ENCODE data around the gene TFAP2E.

- TF ChIP-seq, protein P1, sequence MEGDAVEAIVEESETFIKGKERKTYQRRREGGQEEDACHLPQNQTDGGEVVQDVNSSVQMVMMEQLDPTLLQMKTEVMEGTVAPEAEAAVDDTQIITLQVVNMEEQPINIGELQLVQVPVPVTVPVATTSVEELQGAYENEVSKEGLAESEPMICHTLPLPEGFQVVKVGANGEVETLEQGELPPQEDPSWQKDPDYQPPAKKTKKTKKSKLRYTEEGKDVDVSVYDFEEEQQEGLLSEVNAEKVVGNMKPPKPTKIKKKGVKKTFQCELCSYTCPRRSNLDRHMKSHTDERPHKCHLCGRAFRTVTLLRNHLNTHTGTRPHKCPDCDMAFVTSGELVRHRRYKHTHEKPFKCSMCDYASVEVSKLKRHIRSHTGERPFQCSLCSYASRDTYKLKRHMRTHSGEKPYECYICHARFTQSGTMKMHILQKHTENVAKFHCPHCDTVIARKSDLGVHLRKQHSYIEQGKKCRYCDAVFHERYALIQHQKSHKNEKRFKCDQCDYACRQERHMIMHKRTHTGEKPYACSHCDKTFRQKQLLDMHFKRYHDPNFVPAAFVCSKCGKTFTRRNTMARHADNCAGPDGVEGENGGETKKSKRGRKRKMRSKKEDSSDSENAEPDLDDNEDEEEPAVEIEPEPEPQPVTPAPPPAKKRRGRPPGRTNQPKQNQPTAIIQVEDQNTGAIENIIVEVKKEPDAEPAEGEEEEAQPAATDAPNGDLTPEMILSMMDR (IDR thresholded peaks at IDR 0.05 in 4 of 5, conservative IDR thresholded peaks at IDR 0.05 in 1 of 5) = peak in 1 of 5 experiments; percentile 12
- peak; percentile 68 to 81 for TF ChIP-seq POLR2A (IDR thresholded peaks at IDR 0.05)
Measured at GRCh38 chr1:35557118-35557610, 15.9 kb upstream of the TFAP2E start, which contains the start of gene KIAA0319L.

All from gastrocnemius medialis (tissue), 4 donors.